ENCODE results near the gene SEBOX.

DNA sequence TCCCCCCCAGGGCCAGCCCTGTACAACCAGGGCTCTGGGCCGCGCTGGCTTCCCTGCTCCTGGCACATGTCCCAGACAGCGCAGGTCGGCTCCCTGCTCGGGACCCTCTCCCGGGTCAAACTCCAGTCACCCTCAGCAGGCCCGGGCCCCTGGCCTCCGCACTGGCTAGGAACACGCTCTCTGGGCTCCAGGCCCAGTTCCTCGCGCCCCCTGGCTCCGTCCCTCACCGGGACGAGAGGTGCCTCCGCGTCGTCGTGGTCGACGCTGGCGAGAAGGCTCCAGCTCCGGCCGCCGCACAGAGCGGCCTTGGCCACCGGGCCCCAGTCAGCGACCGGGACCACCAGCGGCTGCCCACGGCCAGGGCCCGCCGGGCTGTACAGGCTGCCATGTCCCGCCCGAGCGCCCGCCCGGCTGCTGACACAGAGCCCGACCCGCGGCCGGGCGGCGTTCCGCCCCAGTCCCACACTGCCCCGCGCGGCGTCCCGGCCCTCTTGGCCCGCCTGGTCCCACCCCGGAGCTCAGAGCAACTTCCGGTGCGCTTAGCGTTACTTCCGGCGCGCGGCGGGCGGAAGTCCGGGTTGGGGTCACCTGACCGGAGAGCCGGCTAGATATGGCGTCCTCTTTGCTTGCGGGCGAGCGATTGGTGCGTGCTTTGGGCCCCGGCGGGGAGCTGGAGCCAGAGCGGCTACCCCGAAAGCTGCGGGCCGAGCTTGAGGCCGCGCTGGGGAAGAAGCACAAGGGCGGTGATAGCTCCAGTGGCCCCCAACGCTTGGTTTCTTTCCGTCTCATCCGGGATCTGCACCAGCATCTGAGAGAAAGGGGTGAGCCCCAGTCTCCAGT lies 7.7 kb downstream of the SEBOX start, which contains the start of gene POLDIP2:
- TF ChIP-seq POLR2AphosphoS5 (IDR thresholded peaks at IDR 0.05; ENCODE audit: low read depth, low read length) (peak; percentile 92), EP300 (IDR thresholded peaks at IDR 0.05; ENCODE audit: borderline replicate concordance in 1 of 2, low read depth in 2 of 2, low read length in 2 of 2) (peak in 1 of 2 experiments; percentile 42; a peak in 1 of 3 replicates), MAX (IDR thresholded peaks at IDR 0.05) (no peak; the same call in 1 of the 2 replicates), CTCF (IDR thresholded peaks at IDR 0.05; ENCODE audit: control extremely low read depth in 1 of 3, insufficient read depth in 1 of 3, low read depth in 1 of 3, low read length in 3 of 3) (no peak), POLR2A (IDR thresholded peaks at IDR 0.05; ENCODE audit: control extremely low read depth in 1 of 2, low read depth in 2 of 2, low read length in 2 of 2) (peak; percentile 60 to 91), SIN3A (conservative IDR thresholded peaks at IDR 0.05 in 1 of 2, IDR thresholded peaks at IDR 0.05 in 1 of 2; ENCODE audit: low read depth in 1 of 2, low read length in 2 of 2) (peak in 1 of 2 experiments; percentile 82; a peak in 2 of 4 replicates), EZH2 (IDR thresholded peaks at IDR 0.05; ENCODE audit: low read depth, low read length, severe bottlenecking) (no peak), ZNF274 (IDR thresholded peaks at IDR 0.05; ENCODE audit: borderline replicate concordance, extremely low read depth, low read length) (no peak)
